HG02610 (cell line): ENCODE measurements around the gene R3HDM2.

Experiments
- ATAC-seq: cut with Tn5 transposase; IDR thresholded peaks from one replicate; pipeline ENCODE4 v1.9.1; 2021; ENCODE audit warnings: mild to moderate bottlenecking, moderate library complexity; ENCODE audit not compliant: unreplicated experiment

R3HDM2 gene

GRCh38 chr12:57430931-57431566, at the start of gene R3HDM2:
R3HDM2 (minus strand) TSS chr12:57431043; CDS start chr12:57310428, 120,615 bp downstream.
- peak; percentile 93 for ATAC-seq

- peak; percentile 42 for ATAC-seq
Observed at GRCh38 chr12:57479376-57480115, 48.7 kb upstream of the R3HDM2 start, which contains the start of gene ARHGAP9. ARHGAP9 (minus strand) TSS chr12:57479866; CDS start chr12:57479406, 460 bp downstream.

- ATAC-seq, result no peak
Observed at GRCh38 chr12:57479043-57479375, 48.2 kb upstream of the R3HDM2 start.

- ATAC-seq, result peak; percentile 35
Observed at GRCh38 chr12:57477710-57478681, 47.2 kb upstream of the R3HDM2 start.

GRCh38 chr12:57476993-57477709, 46.3 kb upstream of the R3HDM2 start:
- no peak for ATAC-seq

- no peak for ATAC-seq
Observed at GRCh38 chr12:57476162-57476992, 45.5 kb upstream of the R3HDM2 start.

GRCh38 chr12:57475271-57476161, 44.7 kb upstream of the R3HDM2 start:
- no peak for ATAC-seq

- no peak for ATAC-seq
Observed at GRCh38 chr12:57474862-57475261, 44.0 kb upstream of the R3HDM2 start.

GRCh38 chr12:57474430-57474829, 43.6 kb upstream of the R3HDM2 start:
- ATAC-seq, result no peak

GRCh38 chr12:57473886-57474285, 43.0 kb upstream of the R3HDM2 start:
- no peak for ATAC-seq

GRCh38 chr12:57473392-57473791, 42.5 kb upstream of the R3HDM2 start:
- ATAC-seq, result no peak

- ATAC-seq, result no peak
Observed at GRCh38 chr12:57472391-57472790, 41.5 kb upstream of the R3HDM2 start.

- ATAC-seq, result no peak
Observed at GRCh38 chr12:57471661-57472060, 40.8 kb upstream of the R3HDM2 start.

GRCh38 chr12:57470970-57471656, 40.3 kb upstream of the R3HDM2 start:
- no peak for ATAC-seq

GRCh38 chr12:57470286-57470969, 39.6 kb upstream of the R3HDM2 start:
- no peak for ATAC-seq

- no peak for ATAC-seq
Observed at GRCh38 chr12:57469296-57470164, 38.7 kb upstream of the R3HDM2 start.

- ATAC-seq, result no peak
Observed at GRCh38 chr12:57467915-57468314, 37.1 kb upstream of the R3HDM2 start.
